GM21526 (cell line): Measurements from ENCODE around the gene CALHM1.
"Not testable (repeated sequence)": the region's sequence is repeated elsewhere in the genome, so short reads cannot be mapped to it uniquely, and the experiment has no call there.

Experiments
- ATAC-seq: cut with Tn5 transposase; IDR thresholded peaks from one replicate; pipeline ENCODE4 v1.9.1; 2021; ENCODE audit warnings: moderate library complexity; ENCODE audit not compliant: unreplicated experiment, low FRiP score

CALHM1 gene

DNA sequence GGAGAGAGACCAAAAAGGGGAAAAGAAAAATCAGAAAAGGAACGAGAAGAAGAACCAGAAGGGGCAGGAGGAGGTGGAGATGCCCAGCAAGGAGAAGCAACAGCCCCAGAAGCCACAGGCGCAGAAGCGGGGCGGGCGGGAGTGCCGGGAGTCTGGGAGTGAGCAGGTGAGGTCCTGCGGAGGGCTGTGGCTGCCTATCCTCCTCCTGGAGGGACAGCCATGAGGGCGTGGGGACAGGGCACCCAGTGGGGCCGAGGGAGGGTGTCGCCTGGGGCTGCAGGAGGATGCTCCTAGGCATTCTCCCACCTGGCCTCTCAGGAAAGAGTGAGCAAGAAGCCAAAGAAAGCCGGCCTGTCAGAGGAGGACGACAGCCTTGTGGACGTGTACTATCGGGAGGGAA lies 18.3 kb downstream of the CALHM1 start:
- no peak for ATAC-seq

DNA sequence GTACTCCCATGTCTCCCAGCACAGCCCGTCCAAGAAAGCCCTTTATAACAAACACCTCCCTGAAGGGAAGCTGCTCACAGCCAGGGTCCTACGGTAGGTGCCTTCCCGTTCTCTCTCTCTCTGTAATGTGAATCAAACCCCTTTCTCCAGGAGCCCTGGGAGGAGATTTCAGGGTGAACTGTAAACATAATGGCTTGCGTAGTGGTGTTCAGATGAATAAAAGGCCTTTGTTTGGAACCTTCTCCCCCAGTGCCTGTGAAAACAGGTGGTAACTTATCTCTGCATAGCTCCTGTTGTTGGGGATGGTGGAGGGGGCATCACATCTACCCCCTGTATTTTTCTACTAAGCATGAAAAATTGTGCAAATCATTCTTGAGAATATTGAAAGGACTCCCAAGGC lies 18.9 kb downstream of the CALHM1 start:
- no peak for ATAC-seq

DNA sequence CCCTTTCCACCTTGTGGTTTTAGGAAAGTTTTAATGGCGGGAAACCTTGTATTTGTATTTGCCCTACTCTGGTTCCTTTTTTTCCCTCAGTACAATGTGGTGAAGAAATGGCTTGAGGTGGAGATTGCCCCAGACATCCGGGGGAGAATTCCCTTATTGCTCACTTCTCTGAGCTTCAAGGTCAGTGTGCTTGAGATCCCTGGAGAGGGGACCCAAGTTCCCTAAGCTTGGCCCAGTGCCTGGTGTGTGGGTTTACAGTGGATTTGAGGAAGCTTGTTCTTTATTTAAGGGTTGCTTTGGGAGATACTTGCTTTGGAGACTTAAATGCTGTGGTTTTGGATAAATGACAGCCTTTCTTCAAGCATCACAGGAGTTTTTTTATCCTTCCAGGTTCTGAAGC lies 24.8 kb downstream of the CALHM1 start:
- ATAC-seq = no peak

DNA sequence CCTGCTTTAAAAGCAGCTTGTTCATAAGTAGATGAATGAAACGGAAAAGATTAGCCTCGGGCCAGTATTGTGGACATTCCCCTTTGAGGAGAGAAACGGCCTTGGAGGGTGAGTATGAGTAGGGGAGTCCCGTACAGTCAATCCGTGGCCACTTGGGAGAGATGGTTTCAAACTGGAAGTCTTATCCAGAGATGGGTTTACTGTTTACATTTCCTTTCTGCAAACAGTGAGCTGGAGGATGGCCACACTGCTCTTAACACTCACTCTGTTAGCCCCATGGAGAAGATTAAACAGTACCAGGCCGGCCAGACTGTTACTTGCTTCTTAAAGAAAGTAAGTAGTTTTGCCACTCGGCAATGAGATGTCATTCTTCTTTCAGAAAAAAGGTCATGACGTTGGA lies 26.8 kb downstream of the CALHM1 start:
- ATAC-seq = no peak

DNA sequence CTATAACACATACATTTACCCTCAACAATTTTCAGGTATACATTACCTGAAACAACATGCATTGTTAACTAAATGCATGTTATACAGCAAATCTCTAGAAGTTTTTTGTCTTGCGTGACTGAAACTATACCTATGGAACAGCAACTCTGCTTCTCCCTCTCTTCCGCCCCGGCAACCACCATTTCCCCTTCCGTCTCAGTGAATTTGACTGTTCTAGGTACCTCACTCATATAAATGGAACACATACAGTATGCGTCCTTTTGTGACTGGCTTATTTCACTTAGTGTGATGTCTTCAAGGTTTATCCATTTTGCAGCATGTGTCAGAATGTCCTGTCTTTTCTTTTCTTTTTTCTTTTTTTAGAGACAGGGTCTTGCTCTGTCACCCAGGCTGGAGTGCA lies 29.1 kb downstream of the CALHM1 start:
- no peak for ATAC-seq

DNA sequence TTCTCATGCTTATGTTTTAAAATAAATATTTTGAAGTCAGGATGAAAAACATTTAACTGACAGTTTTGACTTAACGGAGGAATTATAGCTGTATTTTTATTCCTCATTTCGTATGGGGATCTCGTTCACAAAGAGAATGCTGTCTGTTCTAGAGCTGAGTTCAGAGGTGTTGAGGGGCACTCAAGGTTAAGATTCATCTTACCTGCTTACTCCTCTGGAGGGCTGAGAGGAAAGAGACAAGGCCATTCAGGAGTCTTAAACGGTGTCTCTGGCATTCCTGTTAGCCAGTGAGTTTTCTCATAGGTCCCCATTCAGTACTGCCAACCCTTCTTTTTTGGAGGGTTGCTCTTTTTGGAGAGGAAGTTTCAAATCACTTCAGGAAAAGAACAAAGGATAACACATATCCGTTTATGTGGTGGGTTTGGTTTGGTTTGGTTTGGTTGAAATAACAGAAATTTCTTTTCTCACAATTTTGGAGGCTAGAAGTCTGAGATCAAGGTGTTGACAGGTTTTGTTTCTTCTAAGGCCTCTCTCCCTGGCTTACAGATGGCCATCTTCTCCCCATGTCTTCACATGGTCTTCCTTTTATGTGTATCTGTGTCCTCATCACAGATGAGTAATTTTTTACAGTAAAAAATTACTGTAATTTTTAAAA lies 29.6 kb downstream of the CALHM1 start:
- no peak for ATAC-seq

DNA sequence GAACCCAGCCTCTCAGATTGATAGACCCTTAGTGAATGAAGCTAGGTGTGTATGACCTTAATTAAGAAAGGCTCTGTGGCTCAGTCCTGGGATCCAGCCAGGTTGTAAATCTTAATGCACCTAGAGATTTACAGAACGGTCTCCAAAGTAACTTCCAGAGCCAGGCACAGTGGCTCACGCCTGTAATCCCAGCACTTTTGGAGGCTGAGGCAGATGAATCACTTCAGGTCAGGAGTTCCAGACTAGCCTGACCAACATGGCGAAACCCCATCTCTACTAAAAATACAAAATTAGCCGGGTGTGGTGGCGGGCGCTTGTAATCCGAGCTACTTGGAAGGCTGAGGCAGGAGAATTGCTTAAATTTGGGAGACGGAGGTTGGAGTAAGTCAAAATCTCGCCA lies 30.8 kb downstream of the CALHM1 start:
- no peak for ATAC-seq

DNA sequence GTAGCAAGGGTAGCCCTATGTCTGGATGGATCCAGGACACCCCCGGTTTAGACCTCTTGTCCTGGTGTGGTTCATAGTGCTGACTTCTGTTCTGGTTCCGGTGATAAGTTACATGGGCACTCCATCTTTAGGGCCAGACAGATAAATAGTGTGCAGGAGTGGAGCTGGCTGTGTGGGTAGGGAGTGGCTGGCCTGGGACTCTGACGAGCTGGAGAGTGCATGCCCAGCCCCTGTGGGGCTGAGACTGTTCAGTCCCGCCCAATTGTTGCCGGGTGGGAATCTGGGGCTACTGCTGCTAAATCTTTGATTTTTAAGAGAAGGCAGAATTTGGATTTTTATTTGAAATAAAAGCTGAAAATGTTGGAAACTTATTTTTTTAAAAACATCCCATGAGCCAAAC lies 35.0 kb downstream of the CALHM1 start:
- no peak for ATAC-seq

DNA sequence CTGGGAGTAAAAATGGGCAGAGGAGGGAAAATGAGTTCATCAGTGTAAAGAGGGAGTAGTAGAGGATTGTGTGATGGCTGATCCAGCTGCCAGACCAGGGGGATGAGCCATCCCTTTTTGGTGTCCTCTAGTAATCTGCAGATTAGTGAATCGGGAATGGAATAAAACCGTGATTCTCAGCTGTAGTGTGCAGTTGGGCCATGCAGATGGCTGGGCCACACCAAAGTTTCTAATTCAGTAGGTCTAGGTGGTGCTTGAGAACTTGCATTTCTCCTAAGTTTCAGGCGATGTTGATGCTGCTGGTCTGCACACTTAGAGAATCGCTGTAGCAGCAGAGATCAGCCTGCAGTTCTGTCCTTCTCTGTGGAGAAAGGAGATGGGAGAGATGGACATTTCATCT lies 39.6 kb downstream of the CALHM1 start:
- ATAC-seq = no peak

DNA sequence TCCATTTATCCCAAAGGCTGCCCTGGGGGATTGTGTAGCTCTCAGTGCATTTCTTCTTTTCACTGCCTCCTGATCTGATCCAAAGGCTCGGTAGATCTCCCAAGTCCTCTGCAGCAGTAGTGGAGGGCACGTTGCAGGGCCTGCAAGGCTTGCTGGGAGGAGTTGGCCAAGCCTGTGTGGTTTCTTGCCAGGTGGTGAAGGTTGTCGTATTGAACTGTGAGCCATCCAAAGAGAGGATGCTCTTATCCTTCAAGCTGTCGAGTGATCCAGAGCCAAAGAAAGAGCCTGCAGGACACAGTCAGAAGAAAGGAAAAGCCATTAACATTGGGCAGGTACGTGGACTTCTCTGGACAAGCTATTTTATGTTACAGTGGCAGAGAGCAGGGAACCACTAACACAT lies 41.1 kb downstream of the CALHM1 start:
- no peak for ATAC-seq

DNA sequence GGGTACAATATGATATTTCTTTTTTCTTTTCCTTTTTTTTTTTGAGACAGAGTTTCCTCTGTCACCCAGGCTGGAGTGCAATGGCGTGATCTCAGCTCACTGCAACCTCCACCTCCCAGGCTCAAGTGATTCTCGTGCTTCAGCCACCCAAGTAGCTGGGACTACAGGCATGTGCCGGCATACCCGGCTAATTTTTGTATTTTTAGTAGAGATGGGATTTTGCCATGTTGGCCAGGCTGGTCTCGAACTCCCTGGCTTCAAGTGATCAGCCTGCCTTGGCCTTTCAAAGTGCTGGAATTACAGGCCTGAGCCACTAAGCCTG lies 41.6 kb downstream of the CALHM1 start:
- not testable (repeated sequence) for ATAC-seq

DNA sequence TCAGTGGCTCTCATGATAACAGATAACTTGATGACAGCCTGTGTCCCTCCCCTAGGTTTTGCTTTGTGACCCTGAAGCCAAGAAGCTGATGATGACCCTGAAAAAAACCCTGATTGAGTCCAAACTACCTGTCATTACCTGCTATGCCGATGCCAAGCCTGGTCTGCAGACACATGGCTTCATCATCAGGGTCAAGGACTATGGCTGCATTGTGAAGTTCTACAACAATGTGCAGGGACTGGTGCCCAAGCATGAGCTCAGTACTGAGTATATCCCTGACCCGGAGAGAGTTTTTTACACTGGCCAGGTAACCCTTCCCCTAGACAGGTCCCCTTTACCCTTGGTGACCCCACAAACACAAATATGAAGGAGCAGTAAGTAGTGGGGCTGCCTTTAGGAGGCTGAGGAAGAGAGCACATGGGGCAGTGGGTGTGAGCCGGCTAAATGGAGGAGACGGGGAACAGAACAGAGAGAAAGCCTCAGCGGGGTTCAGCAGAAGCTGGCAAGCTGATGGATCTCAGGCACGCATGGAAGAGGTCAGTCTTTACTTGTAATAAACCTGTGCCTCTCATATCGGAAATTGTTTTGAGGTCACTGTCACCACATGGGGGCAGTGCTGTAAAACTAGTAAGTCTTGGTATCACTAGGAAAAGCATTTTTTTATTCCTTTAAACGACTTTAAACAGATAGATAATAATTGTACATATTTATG lies 42.1 kb downstream of the CALHM1 start:
- ATAC-seq = no peak

DNA sequence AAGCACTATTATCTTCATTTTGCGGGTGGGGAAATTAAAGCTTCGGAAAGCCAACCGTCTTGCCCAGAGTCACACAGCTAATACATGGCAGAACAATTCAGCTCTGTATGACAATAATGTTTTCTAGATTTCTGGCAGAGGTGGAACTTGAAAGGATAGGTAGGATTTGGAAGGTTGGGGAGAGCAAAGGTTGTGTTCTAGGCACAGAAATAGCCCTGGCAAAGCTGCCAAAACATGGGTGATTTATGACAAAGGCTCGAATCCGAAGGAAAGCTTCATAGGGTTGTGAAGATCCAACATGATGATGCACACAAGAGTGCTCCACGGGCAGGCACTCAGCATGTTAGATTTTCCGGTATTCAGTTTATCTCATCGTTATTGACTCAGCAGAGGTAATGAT lies 43.1 kb downstream of the CALHM1 start:
- no peak for ATAC-seq

DNA sequence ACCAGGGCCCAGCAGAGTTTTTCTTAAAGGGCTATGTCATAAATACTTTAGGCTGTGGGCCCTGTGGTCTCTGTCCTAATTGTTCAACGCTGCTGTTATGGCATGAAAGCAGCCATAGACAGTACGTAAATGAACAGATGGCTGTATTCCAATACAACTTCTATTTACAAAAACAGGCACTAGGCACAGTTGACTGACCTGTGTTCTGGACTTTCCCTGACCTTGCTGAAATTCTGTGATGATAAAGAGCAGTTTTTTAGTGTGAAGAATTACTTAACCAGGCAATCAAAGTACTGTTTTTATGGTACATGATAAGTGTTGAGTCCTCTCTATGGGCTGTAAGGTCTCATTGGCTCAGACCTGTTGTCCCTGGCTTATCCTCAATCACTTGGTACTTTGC lies 45.1 kb downstream of the CALHM1 start:
- no peak for ATAC-seq
